ENCODE data around the gene RORB. TPM values are rescaled to one million over a fixed set of nuclear protein-coding genes. Genes with fewer than 3 reads are reported as not detected.
A peak's percentile ranks its signal among the peaks of the same experiment; 100 is the strongest.

RORB gene
- not detected for polyA plus RNA-seq (2012; ENCODE audit: low read depth, missing spikeins)

DNA sequence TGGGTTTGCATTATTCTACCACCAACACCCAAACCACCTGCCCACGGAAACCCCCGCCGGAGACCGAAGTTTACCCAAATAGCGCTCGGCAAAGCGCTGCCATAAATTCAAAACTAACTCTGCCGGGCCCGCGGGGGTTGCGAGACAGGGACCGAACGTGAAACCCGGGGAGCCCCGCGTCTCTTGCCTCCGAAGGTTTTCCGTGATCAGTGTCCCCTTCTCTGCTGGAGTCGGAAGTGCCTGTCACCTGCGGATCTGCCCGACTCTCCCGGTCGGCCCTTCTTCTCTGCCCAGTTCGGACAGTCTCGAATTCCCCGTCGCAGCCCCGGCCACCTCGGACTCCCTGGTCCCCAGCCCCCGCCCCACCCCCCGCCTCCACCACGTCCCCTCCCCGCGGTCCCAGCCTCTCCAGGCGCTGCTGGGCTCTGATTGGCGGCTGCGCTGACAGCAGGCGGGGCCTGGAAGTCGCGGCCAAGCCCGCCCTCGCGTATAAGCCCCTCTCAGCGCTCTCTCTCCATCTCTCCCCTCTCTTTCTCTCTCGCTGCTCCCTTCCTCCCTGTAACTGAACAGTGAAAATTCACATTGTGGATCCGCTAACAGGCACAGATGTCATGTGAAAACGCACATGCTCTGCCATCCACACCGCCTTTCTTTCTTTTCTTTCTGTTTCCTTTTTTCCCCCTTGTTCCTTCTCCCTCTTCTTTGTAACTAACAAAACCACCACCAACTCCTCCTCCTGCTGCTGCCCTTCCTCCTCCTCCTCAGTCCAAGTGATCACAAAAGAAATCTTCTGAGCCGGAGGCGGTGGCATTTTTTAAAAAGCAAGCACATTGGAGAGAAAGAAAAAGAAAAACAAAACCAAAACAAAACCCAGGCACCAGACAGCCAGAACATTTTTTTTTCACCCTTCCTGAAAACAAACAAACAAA lies at the start of gene RORB:
TSS of gene RORB (plus strand) at position 517 of the 929 bp plus-strand sequence. CDS start 642 bp downstream, outside the sequence.
- no peak for TF ChIP-seq POLR2AphosphoS5 (IDR thresholded peaks at IDR 0.05; ENCODE audit: low read depth, low read length)
- TF ChIP-seq PAX5 (IDR thresholded peaks at IDR 0.05; ENCODE audit: insufficient read depth, low read length, severe bottlenecking): no peak
- TF ChIP-seq POLR2A (IDR thresholded peaks at IDR 0.05; ENCODE audit: low read depth, low read length): no peak
- TF ChIP-seq TAF1 (IDR thresholded peaks at IDR 0.05; ENCODE audit: low read depth, low read length): no peak
- no peak for TF ChIP-seq POU2F2 (IDR thresholded peaks at IDR 0.05; ENCODE audit: low read depth, low read length)
- TF ChIP-seq SPI1 (IDR thresholded peaks at IDR 0.05; ENCODE audit: low read depth, low read length): no peak
- FAIRE-seq (peak; percentile 57), DNase-seq (ENCODE audit: insufficient read length, low spot score) (peak; percentile 43)

DNA sequence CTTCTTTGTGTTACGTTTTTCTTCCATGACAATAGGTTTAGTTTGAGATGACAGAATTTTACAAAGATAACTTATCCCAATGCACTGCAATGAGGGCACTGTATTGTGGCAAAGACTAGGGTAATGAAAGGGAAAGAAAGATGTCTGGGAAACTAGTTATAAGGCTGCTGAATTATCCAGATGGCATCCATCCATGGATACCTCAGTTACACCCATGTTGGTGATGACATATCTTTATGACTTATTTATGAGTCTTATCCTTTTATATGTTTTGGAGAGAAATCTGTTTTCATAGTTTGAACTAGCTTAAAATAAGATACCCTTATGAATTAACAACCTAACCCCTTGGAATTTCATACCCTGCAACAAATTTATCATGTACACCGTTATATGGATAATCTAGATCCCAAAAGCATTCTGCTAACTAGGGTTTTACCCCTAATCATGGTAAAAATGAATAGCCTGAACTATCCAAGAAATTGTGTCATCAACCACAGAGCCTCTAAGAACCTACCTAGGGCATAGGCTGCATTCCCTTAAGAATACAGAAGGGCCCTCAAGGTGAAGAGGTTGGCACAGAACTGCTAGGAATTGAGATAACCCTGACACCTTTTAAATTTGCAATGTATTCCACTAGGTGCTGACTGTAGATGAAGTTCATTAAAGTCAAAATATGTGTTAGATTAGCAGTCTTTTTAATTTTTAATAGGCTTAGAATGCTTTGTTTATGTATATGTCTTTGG lies 49.5 kb upstream of the RORB start:
- TF ChIP-seq POLR2AphosphoS5 (IDR thresholded peaks at IDR 0.05; ENCODE audit: low read depth, low read length) (no peak), TAF1 (IDR thresholded peaks at IDR 0.05; ENCODE audit: low read depth, low read length) (no peak), SPI1 (IDR thresholded peaks at IDR 0.05; ENCODE audit: low read depth, low read length) (no peak), POU2F2 (IDR thresholded peaks at IDR 0.05; ENCODE audit: low read depth, low read length) (no peak), POLR2A (IDR thresholded peaks at IDR 0.05; ENCODE audit: low read depth, low read length) (no peak)
- DNase-seq (ENCODE audit: insufficient read length, low spot score) (no peak), FAIRE-seq (no peak)

DNA sequence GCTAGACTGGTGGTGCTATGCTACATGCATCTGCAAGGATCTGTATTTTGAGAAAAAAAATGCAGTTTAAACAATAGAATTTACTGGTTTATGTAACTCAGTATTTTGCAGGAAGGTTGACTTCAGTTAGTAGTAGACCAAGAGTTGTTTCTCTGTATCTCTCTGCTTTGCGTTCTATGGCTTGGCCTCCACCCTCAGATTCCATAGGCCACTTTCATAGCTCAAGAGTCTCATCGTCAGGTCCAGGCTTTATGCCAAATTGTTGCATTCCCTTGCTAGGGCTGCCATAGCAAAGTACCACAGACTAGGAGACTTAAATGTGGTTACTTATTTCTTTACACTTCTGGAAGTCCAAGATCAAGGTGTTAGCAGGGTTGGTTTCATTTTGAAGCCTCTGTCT lies 48.1 kb upstream of the RORB start:
- no peak for TF ChIP-seq POLR2A (IDR thresholded peaks at IDR 0.05; ENCODE audit: low read depth, low read length)
- no peak for DNase-seq (ENCODE audit: insufficient read length, low spot score)
- FAIRE-seq: no peak

DNA sequence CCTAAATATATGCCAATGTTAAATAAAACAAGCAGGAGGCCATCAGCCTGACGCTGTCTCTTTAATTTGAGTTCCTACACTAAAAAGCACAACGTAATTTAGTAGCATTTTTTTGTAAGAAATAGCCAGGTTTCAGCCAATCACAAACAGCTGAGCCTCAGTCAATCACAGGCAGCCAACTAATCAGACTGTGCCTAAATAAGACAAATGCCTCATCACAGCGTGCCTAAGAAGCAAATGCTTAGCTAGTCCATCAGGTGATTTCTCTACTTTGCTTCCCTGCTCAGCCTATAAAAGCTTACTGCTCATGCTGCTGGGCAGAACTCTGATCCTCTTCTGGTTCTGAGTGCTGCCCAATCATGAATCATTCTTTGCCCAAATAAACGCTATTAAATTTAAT lies 38.3 kb upstream of the RORB start:
- FAIRE-seq (no peak), DNase-seq (ENCODE audit: insufficient read length, low spot score) (no peak)
- TF ChIP-seq SPI1 (IDR thresholded peaks at IDR 0.05; ENCODE audit: low read depth, low read length) (no peak), POLR2A (IDR thresholded peaks at IDR 0.05; ENCODE audit: low read depth, low read length) (no peak), PAX5 (IDR thresholded peaks at IDR 0.05; ENCODE audit: insufficient read depth, low read length, severe bottlenecking) (no peak), POU2F2 (IDR thresholded peaks at IDR 0.05; ENCODE audit: low read depth, low read length) (no peak), TAF1 (IDR thresholded peaks at IDR 0.05; ENCODE audit: low read depth, low read length) (no peak), POLR2AphosphoS5 (IDR thresholded peaks at IDR 0.05; ENCODE audit: low read depth, low read length) (no peak)

DNA sequence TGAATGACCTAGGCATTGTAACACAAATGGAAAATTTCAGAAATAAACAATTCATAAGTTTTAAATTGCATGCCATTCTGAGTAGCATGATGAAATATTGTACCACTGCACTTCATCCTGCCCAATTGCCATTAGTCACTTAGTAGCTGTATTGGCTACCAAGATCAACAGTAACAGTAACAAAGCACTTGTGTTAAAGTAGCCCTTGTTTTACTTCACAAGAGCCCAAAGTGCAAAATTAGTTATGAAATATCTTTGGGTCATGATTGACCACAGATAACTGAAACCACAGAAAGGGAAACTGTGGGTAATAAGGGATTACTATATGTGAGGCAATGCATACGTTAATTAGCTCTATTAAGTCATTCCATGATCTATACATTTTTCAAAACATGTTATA lies 33.3 kb upstream of the RORB start:
- no peak for FAIRE-seq
- TF ChIP-seq SPI1 (IDR thresholded peaks at IDR 0.05; ENCODE audit: low read depth, low read length) (no peak), POU2F2 (IDR thresholded peaks at IDR 0.05; ENCODE audit: low read depth, low read length) (no peak), TAF1 (IDR thresholded peaks at IDR 0.05; ENCODE audit: low read depth, low read length) (no peak), POLR2AphosphoS5 (IDR thresholded peaks at IDR 0.05; ENCODE audit: low read depth, low read length) (no peak), PAX5 (IDR thresholded peaks at IDR 0.05; ENCODE audit: insufficient read depth, low read length, severe bottlenecking) (no peak), POLR2A (IDR thresholded peaks at IDR 0.05; ENCODE audit: low read depth, low read length) (no peak)
- DNase-seq (ENCODE audit: insufficient read length, low spot score): no peak

DNA sequence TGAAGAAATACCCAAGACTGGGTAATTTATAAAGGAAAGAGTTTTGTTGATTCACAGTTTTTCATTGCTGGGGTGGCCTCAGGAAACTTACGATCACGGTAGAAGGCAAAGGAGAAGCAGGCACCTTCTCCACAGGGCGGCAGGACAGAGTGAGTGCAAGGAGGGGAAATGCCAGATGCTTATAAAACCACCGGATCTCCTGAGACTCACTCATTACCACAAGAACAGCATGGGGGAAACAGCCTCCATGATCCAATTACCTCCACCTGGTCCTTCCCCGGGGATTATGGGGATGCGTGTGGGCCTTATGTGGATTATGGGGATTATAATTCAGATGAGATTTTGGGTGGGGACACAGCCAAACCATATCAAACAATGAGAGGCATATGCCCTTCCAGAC lies 18.5 kb upstream of the RORB start:
- TF ChIP-seq POLR2AphosphoS5 (IDR thresholded peaks at IDR 0.05; ENCODE audit: low read depth, low read length): no peak
- no peak for TF ChIP-seq SPI1 (IDR thresholded peaks at IDR 0.05; ENCODE audit: low read depth, low read length)
- TF ChIP-seq PAX5 (IDR thresholded peaks at IDR 0.05; ENCODE audit: insufficient read depth, low read length, severe bottlenecking): no peak
- TF ChIP-seq TAF1 (IDR thresholded peaks at IDR 0.05; ENCODE audit: low read depth, low read length): no peak
- no peak for TF ChIP-seq POU2F2 (IDR thresholded peaks at IDR 0.05; ENCODE audit: low read depth, low read length)
- no peak for TF ChIP-seq POLR2A (IDR thresholded peaks at IDR 0.05; ENCODE audit: low read depth, low read length)
- no peak for DNase-seq (ENCODE audit: insufficient read length, low spot score)
- FAIRE-seq: no peak

DNA sequence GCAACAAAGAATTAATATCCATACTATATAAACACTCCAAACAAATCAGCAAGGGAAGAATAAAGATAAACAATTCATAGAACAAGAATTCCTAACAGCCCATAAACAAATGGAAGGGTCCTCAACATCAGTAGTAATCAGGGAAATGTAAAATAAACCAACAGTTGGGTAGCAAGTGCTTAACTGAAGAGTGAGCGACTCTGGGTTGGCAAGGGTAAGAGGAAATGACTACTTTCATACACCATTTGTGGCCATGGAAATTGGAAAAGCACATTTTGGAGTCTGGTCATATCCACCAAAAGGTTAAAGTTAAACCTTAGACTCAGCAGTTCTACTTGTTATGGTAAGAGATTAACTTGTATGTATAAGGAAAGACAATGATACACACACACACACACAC lies 17.4 kb upstream of the RORB start:
- DNase-seq (ENCODE audit: insufficient read length, low spot score): no peak
- no peak for TF ChIP-seq SPI1 (IDR thresholded peaks at IDR 0.05; ENCODE audit: low read depth, low read length)
- TF ChIP-seq POLR2A (IDR thresholded peaks at IDR 0.05; ENCODE audit: low read depth, low read length): no peak
- TF ChIP-seq POLR2AphosphoS5 (IDR thresholded peaks at IDR 0.05; ENCODE audit: low read depth, low read length): no peak
- no peak for TF ChIP-seq PAX5 (IDR thresholded peaks at IDR 0.05; ENCODE audit: insufficient read depth, low read length, severe bottlenecking)
- TF ChIP-seq POU2F2 (IDR thresholded peaks at IDR 0.05; ENCODE audit: low read depth, low read length): no peak
- TF ChIP-seq TAF1 (IDR thresholded peaks at IDR 0.05; ENCODE audit: low read depth, low read length): no peak
- FAIRE-seq: no peak

DNA sequence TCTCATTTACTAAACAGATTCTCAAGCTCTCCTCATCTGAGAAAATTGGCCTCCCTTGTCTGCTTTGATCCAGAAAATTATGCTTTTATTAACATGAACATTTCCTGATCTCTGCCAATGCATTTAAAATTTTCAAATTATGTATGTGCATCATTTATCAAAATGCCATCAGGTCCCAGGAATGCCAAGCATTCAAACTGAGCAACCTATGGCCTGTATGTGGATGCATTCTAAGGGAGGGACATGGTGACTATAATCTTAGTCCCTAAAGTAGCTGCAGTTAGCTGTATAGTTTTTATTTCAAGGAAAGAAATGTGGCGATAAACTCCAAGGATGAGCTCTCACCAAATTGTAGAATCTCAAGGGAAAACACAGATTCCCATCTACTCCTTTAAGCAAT lies 9.7 kb upstream of the RORB start:
- no peak for TF ChIP-seq SPI1 (IDR thresholded peaks at IDR 0.05; ENCODE audit: low read depth, low read length)
- no peak for TF ChIP-seq TAF1 (IDR thresholded peaks at IDR 0.05; ENCODE audit: low read depth, low read length)
- no peak for TF ChIP-seq POLR2AphosphoS5 (IDR thresholded peaks at IDR 0.05; ENCODE audit: low read depth, low read length)
- no peak for TF ChIP-seq POLR2A (IDR thresholded peaks at IDR 0.05; ENCODE audit: low read depth, low read length)
- no peak for TF ChIP-seq PAX5 (IDR thresholded peaks at IDR 0.05; ENCODE audit: insufficient read depth, low read length, severe bottlenecking)
- FAIRE-seq (no peak), DNase-seq (ENCODE audit: insufficient read length, low spot score) (no peak)

DNA sequence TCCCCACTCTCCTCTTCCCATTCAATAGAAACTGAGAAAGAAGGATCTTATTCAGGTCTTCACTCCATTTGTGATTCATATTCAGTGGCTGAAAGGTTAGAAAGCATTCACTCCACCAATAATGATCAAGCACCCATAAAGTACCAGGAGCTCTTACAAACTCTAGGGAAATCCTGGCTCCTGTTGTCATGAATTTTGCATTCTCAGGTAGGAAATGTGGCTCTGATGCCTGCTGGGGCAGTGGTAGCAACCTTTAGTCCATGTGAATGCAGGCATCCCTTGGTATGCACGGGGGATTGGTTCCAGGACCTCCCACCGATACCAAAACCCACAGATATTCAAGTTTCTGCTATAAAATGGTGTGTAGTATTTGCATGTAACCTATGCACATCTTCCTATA lies 3.6 kb upstream of the RORB start:
- FAIRE-seq (no peak), DNase-seq (ENCODE audit: insufficient read length, low spot score) (no peak)
- TF ChIP-seq SPI1 (IDR thresholded peaks at IDR 0.05; ENCODE audit: low read depth, low read length) (no peak), POLR2AphosphoS5 (IDR thresholded peaks at IDR 0.05; ENCODE audit: low read depth, low read length) (no peak), POU2F2 (IDR thresholded peaks at IDR 0.05; ENCODE audit: low read depth, low read length) (no peak), PAX5 (IDR thresholded peaks at IDR 0.05; ENCODE audit: insufficient read depth, low read length, severe bottlenecking) (no peak), TAF1 (IDR thresholded peaks at IDR 0.05; ENCODE audit: low read depth, low read length) (no peak), POLR2A (IDR thresholded peaks at IDR 0.05; ENCODE audit: low read depth, low read length) (no peak)
